Hepatocyte (in vitro differentiated cells): Measurements from ENCODE around the gene RFC5. TPM values are rescaled to one million over a fixed set of nuclear protein-coding genes. Genes with fewer than 3 reads are reported as not detected.
"Not testable (repeated sequence)": the region's sequence is repeated elsewhere in the genome, so short reads cannot be mapped to it uniquely, and the experiment has no call there.

Experiments
- DNase-seq: peaks from one replicate; pipeline ENCODE4 v3.0.0-alpha.2; 2016; ENCODE audit warnings: low spot score
- H2AFZ ChIP-seq: fragments of 200-600 bp; sonication (generic); 2 replicates; pipeline ENCODE4 v1.6.0; 2016; ENCODE audit warnings: antibody characterized with exemption, mild to moderate bottlenecking
- H3K27ac ChIP-seq: fragments of 200-600 bp; sonication (generic); 2 replicates; pipeline ENCODE4 v1.5.1; 2016; ENCODE audit warnings: mild to moderate bottlenecking
- H3K27me3 ChIP-seq: fragments of 200-600 bp; sonication (generic); 2 replicates; pipeline ENCODE4 v1.6.1; 2016
- H3K36me3 ChIP-seq: fragments of 200-600 bp; sonication (generic); replicated peaks from 2 replicates; pipeline ENCODE4 v1.5.1; 2016; ENCODE audit warnings: low read depth; ENCODE audit not compliant: insufficient read depth
- H3K4me1 ChIP-seq: fragments of 200-600 bp; sonication (generic); 2 replicates; pipeline ENCODE4 v1.5.1; 2016; ENCODE audit warnings: mild to moderate bottlenecking, moderate library complexity; ENCODE audit not compliant: insufficient read depth
- H3K4me2 ChIP-seq: fragments of 200-600 bp; sonication (generic); 2 replicates; pipeline ENCODE4 v1.6.0; 2016
- H3K4me3 ChIP-seq: fragments of 200-600 bp; sonication (generic); 2 replicates; pipeline ENCODE4 v1.5.1; 2016; ENCODE audit warnings: mild to moderate bottlenecking
- H3K79me2 ChIP-seq: fragments of 200-600 bp; sonication (generic); 2 replicates; pipeline ENCODE4 v1.6.0; 2017; ENCODE audit warnings: mild to moderate bottlenecking
- H3K9me2 ChIP-seq: fragments of 200-600 bp; sonication (generic); replicated peaks from 2 replicates; pipeline ENCODE4 v1.6.0; 2017; ENCODE audit warnings: mild to moderate bottlenecking; ENCODE audit not compliant: insufficient read depth
- H3K9me3 ChIP-seq: fragments of 200-600 bp; sonication (generic); 2 replicates; pipeline ENCODE4 v1.5.1; 2016; ENCODE audit warnings: low read depth, mild to moderate bottlenecking
- H4K20me1 ChIP-seq: fragments of 200-600 bp; sonication (generic); 2 replicates; pipeline ENCODE4 v1.6.0; 2016; ENCODE audit warnings: mild to moderate bottlenecking; ENCODE audit not compliant: insufficient read depth, poor library complexity, severe bottlenecking
- CTCF ChIP-seq: fragments of 200-600 bp; sonication (generic); IDR thresholded peaks from 2 replicates; pipeline ENCODE4 v1.5.1; 2016; ENCODE audit warnings: antibody characterized with exemption, mild to moderate bottlenecking; ENCODE audit not compliant: poor library complexity
- EZH2 ChIP-seq: fragments of 200-600 bp; sonication (generic); IDR thresholded peaks from 2 replicates; pipeline ENCODE4 v1.6.1; 2016; ENCODE audit warnings: antibody characterized with exemption, mild to moderate bottlenecking, borderline replicate concordance
- EZH2phosphoT487 ChIP-seq: fragments of 200-600 bp; sonication (generic); IDR thresholded peaks from one replicate; pipeline ENCODE4 v1.6.1; 2018; ENCODE audit warnings: antibody characterized with exemption, mild to moderate bottlenecking, low read depth, moderate library complexity; ENCODE audit not compliant: unreplicated experiment, severe bottlenecking
- WGBS: methylation state at CpG from one replicate; pipeline ENCODE4 v1.1.6; 2016; ENCODE audit warnings: low lambda C conversion rate; ENCODE audit errors: missing lambda C conversion rate; 5-methylcytosine and 5-hydroxymethylcytosine counted together
- polyA plus RNA-seq: library from polyadenylated mRNA; unstranded; fragments of >200 nt; fragmentation: Nextera tagmentation; extraction: Ambion mirVana; gene quantifications from 2 replicates; pipeline ENCODE4 v1.2.1, GENCODE V29; 2016
- small RNA-seq: library from RNA; depleted of rRNA; stranded (forward); fragments of <200 nt; gene quantifications from one replicate; pipeline ENCODE3, GENCODE V24; 2014
- total RNA-seq: library from RNA; depleted of rRNA; stranded (reverse); fragments of >200 nt; gene quantifications from 2 replicates; pipeline ENCODE4 v1.2.3, GENCODE V29; 2014

Gene RFC5
- total and polyA plus RNA-seq, 2 experiments from 2014 or later = 12.6 to 18.6 TPM

- DNase-seq = no peak
- no peak overlapping the region for H2AFZ ChIP-seq
- H3K4me2 ChIP-seq = no peak overlapping the region
- no peaks in the 10 kb centered on the region for H3K9me2 ChIP-seq
- H3K79me2 ChIP-seq = no peaks in the 10 kb centered on the region
- H3K36me3 ChIP-seq = no peaks in the 10 kb centered on the region
- H3K9me3 ChIP-seq = no peaks in the 10 kb centered on the region
- no peaks in the 10 kb centered on the region for H3K4me1 ChIP-seq
- 85% methylated on average over 4 of the region's 4 CpGs for WGBS
- no peaks in the 10 kb centered on the region for H3K27me3 ChIP-seq
- no peak for TF ChIP-seq EZH2
- no peak for TF ChIP-seq CTCF
- no peak for TF ChIP-seq EZH2phosphoT487
- H4K20me1 ChIP-seq = no peaks in the 10 kb centered on the region
- no peak overlapping the region for H3K4me3 ChIP-seq
- H3K27ac ChIP-seq = no peak overlapping the region
Observed at GRCh38 chr12:118073768-118074167, 57.3 kb downstream of the RFC5 start.

GRCh38 chr12:118081521-118081920 is 65.0 kb downstream of the RFC5 start:
- not testable (repeated sequence) for H3K4me1 ChIP-seq, H3K27me3 ChIP-seq, DNase-seq, H4K20me1 ChIP-seq, H3K27ac ChIP-seq, H3K9me3 ChIP-seq, H3K4me2 ChIP-seq, H3K4me3 ChIP-seq, H3K79me2 ChIP-seq, H3K9me2 ChIP-seq, H3K36me3 ChIP-seq, H2AFZ ChIP-seq
- WGBS = 97% methylated on average over 9 of the region's 9 CpGs

Small RNAs within 50 kb of the gene (small RNA-seq; reads per million reads assigned to genes)
- not detected for gene AC131159.1

Other genes starting within 250 kb of the RFC5 start
- 0.32 and 0.37 TPM in 2 replicates for gene KSR2, start 47.7 kb upstream of the RFC5 start, total RNA-seq
- gene KSR2, start 47.7 kb upstream of the RFC5 start, polyA plus RNA-seq = 0.22 and 0.46 TPM in 2 replicates
- gene WSB2, start 44.5 kb downstream of the RFC5 start, total RNA-seq = 86.2 and 99.5 TPM in 2 replicates
- 45.4 and 51.5 TPM in 2 replicates for gene WSB2, start 44.5 kb downstream of the RFC5 start, polyA plus RNA-seq
- gene VSIG10, start 87.3 kb downstream of the RFC5 start, total RNA-seq = 21.0 and 22.8 TPM in 2 replicates
- 12.0 and 14.6 TPM in 2 replicates for gene VSIG10, start 87.3 kb downstream of the RFC5 start, polyA plus RNA-seq
- 551 and 598 TPM in 2 replicates for gene PEBP1, start 119.4 kb downstream of the RFC5 start, total RNA-seq
- gene PEBP1, start 119.4 kb downstream of the RFC5 start, polyA plus RNA-seq = 580 and 685 TPM in 2 replicates